ENCODE measurements around the gene MAP4K5.

The MAP4K5 gene

GRCh38 chr14:50488521-50488920, 43.8 kb downstream of the MAP4K5 start:
- Histone ChIP-seq H3K4me1 (ENCODE audit: low read length) (no peaks in the 10 kb centered on the region), H3K4me2 (ENCODE audit: low read depth, low read length) (no peak overlapping the region), H3K79me2 (ENCODE audit: low read length) (no peaks in the 10 kb centered on the region), H3K9me2 (replicated peaks; ENCODE audit: insufficient read depth, low read length) (no peaks in the 10 kb centered on the region), H3K27ac (ENCODE audit: low read length) (no peak overlapping the region), H3F3A (ENCODE audit: insufficient read depth, low read length) (no peaks in the 10 kb centered on the region), H3K9me3 (replicated peaks; ENCODE audit: insufficient read depth, low read length) (no peaks in the 10 kb centered on the region), H3K9ac (ENCODE audit: low read length) (no peak overlapping the region), H2AFZ (ENCODE audit: low read length) (no peak overlapping the region), H3K36me3 (replicated peaks; ENCODE audit: insufficient read depth, low read length) (no peaks in the 10 kb centered on the region), H3K27me3 (replicated peaks; ENCODE audit: insufficient read depth, low read length) (no peaks in the 10 kb centered on the region), H3K4me3 (ENCODE audit: low read length) (no peak overlapping the region), H4K20me1 (ENCODE audit: insufficient read depth, low read length) (no peaks in the 10 kb centered on the region)
- DNase-seq = no peak
- no peak for TF ChIP-seq EZH2 (optimal IDR thresholded peaks at IDR 0.05; ENCODE audit: low read depth, low read length)
- no peak for TF ChIP-seq CTCF (IDR thresholded peaks at IDR 0.05; ENCODE audit: low read length)
- no peak for TF ChIP-seq EZH2phosphoT487 (IDR thresholded peaks at IDR 0.05; ENCODE audit: low read length)

- Histone ChIP-seq H3K79me2 (ENCODE audit: low read length) (no peaks in the 10 kb centered on the region), H3F3A (ENCODE audit: insufficient read depth, low read length) (no peaks in the 10 kb centered on the region), H3K27me3 (replicated peaks; ENCODE audit: insufficient read depth, low read length) (no peaks in the 10 kb centered on the region), H3K27ac (ENCODE audit: low read length) (no peak overlapping the region), H4K20me1 (ENCODE audit: insufficient read depth, low read length) (no peaks in the 10 kb centered on the region), H3K9me2 (replicated peaks; ENCODE audit: insufficient read depth, low read length) (no peaks in the 10 kb centered on the region), H3K4me2 (ENCODE audit: low read depth, low read length) (no peak overlapping the region), H3K36me3 (replicated peaks; ENCODE audit: insufficient read depth, low read length) (no peaks in the 10 kb centered on the region), H3K9me3 (replicated peaks; ENCODE audit: insufficient read depth, low read length) (no peaks in the 10 kb centered on the region), H3K9ac (ENCODE audit: low read length) (no peak overlapping the region), H3K4me3 (ENCODE audit: low read length) (no peak overlapping the region), H3K4me1 (ENCODE audit: low read length) (no peaks in the 10 kb centered on the region), H2AFZ (ENCODE audit: low read length) (no peak overlapping the region)
- no peak for DNase-seq
- no peak for TF ChIP-seq EZH2phosphoT487 (IDR thresholded peaks at IDR 0.05; ENCODE audit: low read length)
- TF ChIP-seq CTCF (IDR thresholded peaks at IDR 0.05; ENCODE audit: low read length) = no peak
- no peak for TF ChIP-seq EZH2 (optimal IDR thresholded peaks at IDR 0.05; ENCODE audit: low read depth, low read length)
These were observed 53.3 kb downstream of the MAP4K5 start for GRCh38 chr14:50479041-50479440.

GRCh38 chr14:50477760-50478159, 54.6 kb downstream of the MAP4K5 start:
- TF ChIP-seq EZH2 (optimal IDR thresholded peaks at IDR 0.05; ENCODE audit: low read depth, low read length) (no peak), EZH2phosphoT487 (IDR thresholded peaks at IDR 0.05; ENCODE audit: low read length) (no peak), CTCF (IDR thresholded peaks at IDR 0.05; ENCODE audit: low read length) (no peak)
- no peaks in the 10 kb centered on the region for H4K20me1 ChIP-seq (ENCODE audit: insufficient read depth, low read length)
- no peak overlapping the region for H3K4me2 ChIP-seq (ENCODE audit: low read depth, low read length)
- no peak overlapping the region for H3K9ac ChIP-seq (ENCODE audit: low read length)
- H3K9me2 ChIP-seq (replicated peaks; ENCODE audit: insufficient read depth, low read length) = no peaks in the 10 kb centered on the region
- no peaks in the 10 kb centered on the region for H3K36me3 ChIP-seq (replicated peaks; ENCODE audit: insufficient read depth, low read length)
- no peaks in the 10 kb centered on the region for H3K27me3 ChIP-seq (replicated peaks; ENCODE audit: insufficient read depth, low read length)
- H2AFZ ChIP-seq (ENCODE audit: low read length) = no peak overlapping the region
- no peak overlapping the region for H3K4me3 ChIP-seq (ENCODE audit: low read length)
- no peaks in the 10 kb centered on the region for H3K9me3 ChIP-seq (replicated peaks; ENCODE audit: insufficient read depth, low read length)
- no peaks in the 10 kb centered on the region for H3K4me1 ChIP-seq (ENCODE audit: low read length)
- no peaks in the 10 kb centered on the region for H3F3A ChIP-seq (ENCODE audit: insufficient read depth, low read length)
- no peak for DNase-seq
- H3K79me2 ChIP-seq (ENCODE audit: low read length) = no peaks in the 10 kb centered on the region
- no peak overlapping the region for H3K27ac ChIP-seq (ENCODE audit: low read length)
